ENCODE results near the gene CCL1.

Gene CCL1

GRCh38 chr17:34377078-34377823 lies 14.2 kb upstream of the CCL1 start:
- TF ChIP-seq CTCF (IDR thresholded peaks at IDR 0.05; ENCODE audit: low read depth, low read length, missing control alignments), result no peak
- H3K4me3 ChIP-seq (replicated peaks; ENCODE audit: low read depth, low read length), result no peak overlapping the region
- DNase-seq (ENCODE audit: extremely low read depth, low read depth), result no peak

GRCh38 chr17:34375426-34375997 lies 12.5 kb upstream of the CCL1 start:
- no peak for DNase-seq (ENCODE audit: extremely low read depth, low read depth)
- no peak overlapping the region for H3K4me3 ChIP-seq (replicated peaks; ENCODE audit: low read depth, low read length)
- no peak for TF ChIP-seq CTCF (IDR thresholded peaks at IDR 0.05; ENCODE audit: low read depth, low read length, missing control alignments)

GRCh38 chr17:34374457-34374856 lies 11.4 kb upstream of the CCL1 start:
- DNase-seq (ENCODE audit: extremely low read depth, low read depth), result no peak
- no peak for TF ChIP-seq CTCF (IDR thresholded peaks at IDR 0.05; ENCODE audit: low read depth, low read length, missing control alignments)
- no peak overlapping the region for H3K4me3 ChIP-seq (replicated peaks; ENCODE audit: low read depth, low read length)

- H3K4me3 ChIP-seq (replicated peaks; ENCODE audit: low read depth, low read length), result no peak overlapping the region
- no peak for DNase-seq (ENCODE audit: extremely low read depth, low read depth)
- no peak for TF ChIP-seq CTCF (IDR thresholded peaks at IDR 0.05; ENCODE audit: low read depth, low read length, missing control alignments)
Measured at GRCh38 chr17:34371405-34372100, 8.5 kb upstream of the CCL1 start.

GRCh38 chr17:34370997-34371395 lies 8.0 kb upstream of the CCL1 start:
- no peak for DNase-seq (ENCODE audit: extremely low read depth, low read depth)
- no peak overlapping the region for H3K4me3 ChIP-seq (replicated peaks; ENCODE audit: low read depth, low read length)
- no peak for TF ChIP-seq CTCF (IDR thresholded peaks at IDR 0.05; ENCODE audit: low read depth, low read length, missing control alignments)

- TF ChIP-seq CTCF (IDR thresholded peaks at IDR 0.05; ENCODE audit: low read depth, low read length, missing control alignments), result no peak
- DNase-seq (ENCODE audit: extremely low read depth, low read depth), result no peak
- no peak overlapping the region for H3K4me3 ChIP-seq (replicated peaks; ENCODE audit: low read depth, low read length)
Measured at GRCh38 chr17:34370376-34370996, 7.5 kb upstream of the CCL1 start.

Data from HFF-Myc (cell line).